Esophagus squamous epithelium (tissue), 5 donors: Measurements from ENCODE around the gene ASIC2. TPM values are rescaled to one million over a fixed set of nuclear protein-coding genes. Genes with fewer than 3 reads are reported as not detected.

Source experiments
- DNase-seq: peaks from one replicate; lab custom pipeline; 2025; lab: John Stamatoyannopoulos, UW
- H3K27ac ChIP-seq, 4 donors: fragments of 200-600 bp; sonication (generic); one replicate each; pipeline ENCODE4 v1.5.1; 2016 to 2019; ENCODE audit warnings: mild to moderate bottlenecking in 1 of 4
- H3K27me3 ChIP-seq, 4 donors: fragments of 200-600 bp; sonication (generic); 1 replicate in 3 of 4; 2 replicates in 1 of 4; pipeline versions ENCODE4 v1.5.1 to v1.6.0; 2017 to 2021; ENCODE audit warnings: antibody characterized with exemption in 1 of 4
- H3K36me3 ChIP-seq, 3 donors: fragments of 200-600 bp; sonication (generic); one replicate each; pipeline ENCODE4 v1.5.1; 2016 to 2019
- H3K4me1 ChIP-seq, 3 donors: fragments of 200-600 bp; sonication (generic); one replicate each; pipeline ENCODE4 v1.5.1; 2017 to 2019
- H3K4me3 ChIP-seq, 4 donors: fragments of 200-600 bp; sonication (generic); 1 replicate in 3 of 4; 2 replicates in 1 of 4; pipeline ENCODE4 v1.5.1; 2016 to 2019; ENCODE audit warnings: mild to moderate bottlenecking in 2 of 4, moderate library complexity in 1 of 4
- H3K9me3 ChIP-seq, 3 donors: fragments of 200-600 bp; sonication (generic); one replicate each; pipeline ENCODE4 v1.5.1; 2016 to 2019
- POLR2A ChIP-seq, 4 donors: fragments of 450-650 bp; IDR thresholded peaks; one replicate each; pipeline ENCODE4 v1.6.1; 2017; ENCODE audit warnings: antibody characterized with exemption in 4 of 4, mild to moderate bottlenecking in 4 of 4, moderate library complexity in 3 of 4
- WGBS, 2 donors: methylation state at CpG; one replicate each; pipeline ENCODE4 v1.1.5; 2018; 5-methylcytosine and 5-hydroxymethylcytosine counted together
- intact Hi-C: fragments of 100-400 bp; cut with DNase I; formaldehyde crosslinking; loops from one replicate; pipeline ENCODE4 v1.15.0; 2022
- total RNA-seq, 4 donors: library from RNA; depleted of rRNA; stranded (reverse); fragments of >200 nt; gene quantifications; one replicate each; pipeline ENCODE4 v1.1.0, GENCODE V29; 2016
- TF ChIP-seq, protein P1 (sequence below), 6 experiments: fragments of 450-650 bp in 4 of 6; fragments of 200-600 bp in 2 of 6; sonication (generic) in 2 of 6; IDR thresholded peaks; one replicate each; pipeline ENCODE4 v1.5.1; 2016 to 2019; ENCODE audit warnings: antibody characterized with exemption in 6 of 6, mild to moderate bottlenecking in 4 of 6, moderate library complexity in 4 of 6
- donor health status: DM: yes; HTN: yes; CAD: no.

Gene ASIC2
- total RNA-seq, 4 donors from 2014 or later: 0.29 TPM; not detected in 3

GRCh38 chr17:33049781-33050414, 243.2 kb downstream of the ASIC2 start:
- no peaks in the 10 kb centered on the region for H3K9me3 ChIP-seq
- no peaks in the 10 kb centered on the region for H3K36me3 ChIP-seq
- TF ChIP-seq, protein P1, sequence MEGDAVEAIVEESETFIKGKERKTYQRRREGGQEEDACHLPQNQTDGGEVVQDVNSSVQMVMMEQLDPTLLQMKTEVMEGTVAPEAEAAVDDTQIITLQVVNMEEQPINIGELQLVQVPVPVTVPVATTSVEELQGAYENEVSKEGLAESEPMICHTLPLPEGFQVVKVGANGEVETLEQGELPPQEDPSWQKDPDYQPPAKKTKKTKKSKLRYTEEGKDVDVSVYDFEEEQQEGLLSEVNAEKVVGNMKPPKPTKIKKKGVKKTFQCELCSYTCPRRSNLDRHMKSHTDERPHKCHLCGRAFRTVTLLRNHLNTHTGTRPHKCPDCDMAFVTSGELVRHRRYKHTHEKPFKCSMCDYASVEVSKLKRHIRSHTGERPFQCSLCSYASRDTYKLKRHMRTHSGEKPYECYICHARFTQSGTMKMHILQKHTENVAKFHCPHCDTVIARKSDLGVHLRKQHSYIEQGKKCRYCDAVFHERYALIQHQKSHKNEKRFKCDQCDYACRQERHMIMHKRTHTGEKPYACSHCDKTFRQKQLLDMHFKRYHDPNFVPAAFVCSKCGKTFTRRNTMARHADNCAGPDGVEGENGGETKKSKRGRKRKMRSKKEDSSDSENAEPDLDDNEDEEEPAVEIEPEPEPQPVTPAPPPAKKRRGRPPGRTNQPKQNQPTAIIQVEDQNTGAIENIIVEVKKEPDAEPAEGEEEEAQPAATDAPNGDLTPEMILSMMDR (IDR thresholded peaks at IDR 0.05): peak in 5 of 6 experiments; percentile 39 to 77 (median 64)
- no peak for TF ChIP-seq POLR2A (IDR thresholded peaks at IDR 0.05)
- WGBS, 2 donors: 48 to 49% methylated on average over 9 to 11 of the region's 11 CpGs
- H3K27me3 ChIP-seq: peaks cover 0 to 63% (median 0%) of the 10 kb centered on the region in 4 donors
- no peak for DNase-seq
- no peaks in the 10 kb centered on the region for H3K4me1 ChIP-seq
- no peak overlapping the region for H3K27ac ChIP-seq
- no peak overlapping the region for H3K4me3 ChIP-seq
- intact Hi-C loops: no loop called here

DNA sequence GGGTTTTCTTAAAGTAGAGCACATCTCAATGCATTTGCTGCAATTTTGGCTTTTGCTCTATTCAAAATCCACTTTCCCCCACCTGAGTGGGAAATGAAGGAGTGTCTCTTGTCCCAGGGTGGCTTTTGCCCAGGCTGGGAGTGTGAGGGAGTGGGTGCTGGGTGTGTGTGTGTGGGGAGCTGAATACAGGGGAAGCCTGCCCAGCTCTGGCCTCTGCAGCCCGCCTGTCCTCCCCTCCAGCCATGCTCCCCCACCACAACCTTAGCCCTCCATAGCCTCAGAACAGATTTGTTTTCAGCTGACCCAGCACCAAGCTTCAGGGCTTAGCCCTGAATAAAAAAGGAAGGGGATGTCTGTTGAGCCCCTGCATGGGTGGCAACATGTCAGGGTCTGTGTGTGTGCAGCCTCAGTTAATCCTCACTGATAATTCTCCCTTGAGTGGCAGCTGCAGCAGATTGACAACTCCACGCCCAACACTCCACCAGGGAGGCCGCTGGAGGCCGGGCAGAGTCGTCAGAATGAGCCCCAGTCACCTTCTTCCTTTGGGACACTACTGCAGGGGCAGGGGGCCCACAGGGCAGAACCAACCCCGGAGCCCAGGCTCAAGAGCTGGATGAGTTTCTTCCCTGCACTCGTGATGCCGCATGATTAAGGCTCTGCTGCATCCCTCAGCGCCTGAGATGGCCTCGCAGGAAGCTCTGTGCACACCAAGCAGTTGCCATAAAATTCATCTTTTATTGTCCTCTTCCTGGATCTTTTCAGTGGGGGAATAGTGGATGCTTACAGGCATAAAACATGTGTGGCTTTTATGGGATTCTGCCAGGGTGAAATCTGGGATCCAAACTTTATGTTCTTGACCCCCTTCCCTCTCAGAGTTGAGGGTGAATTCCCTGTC, 246.5 kb downstream of the ASIC2 start:
- Histone ChIP-seq H3K4me3 (no peak overlapping the region), H3K36me3 (no peaks in the 10 kb centered on the region), H3K9me3 (no peaks in the 10 kb centered on the region), H3K27me3 (peaks cover 0 to 43% (median 0%) of the 10 kb centered on the region in 4 donors), H3K4me1 (no peaks in the 10 kb centered on the region), H3K27ac (no peak overlapping the region)
- TF ChIP-seq, protein P1 (IDR thresholded peaks at IDR 0.05): no peak
- TF ChIP-seq POLR2A (IDR thresholded peaks at IDR 0.05): no peak
- 71 to 75% methylated on average over 8 to 9 of the region's 10 CpGs for WGBS, 2 donors
- intact Hi-C loops: no loop called here
- DNase-seq: no peak

- H3K4me3 ChIP-seq: no peak overlapping the region
- H3K27me3 ChIP-seq: peaks cover 0 to 43% (median 0%) of the 10 kb centered on the region in 4 donors
- no peaks in the 10 kb centered on the region for H3K4me1 ChIP-seq
- no peak overlapping the region for H3K27ac ChIP-seq
- no peak for DNase-seq
- H3K9me3 ChIP-seq: no peaks in the 10 kb centered on the region
- H3K36me3 ChIP-seq: no peaks in the 10 kb centered on the region
- intact Hi-C loops: no loop called here
- 86 to 89% methylated on average over 10 to 11 of the region's 11 CpGs for WGBS, 2 donors
- TF ChIP-seq, protein P1 (IDR thresholded peaks at IDR 0.05): no peak
- no peak for TF ChIP-seq POLR2A (IDR thresholded peaks at IDR 0.05)
Observed at GRCh38 chr17:33045216-33045615, 247.9 kb downstream of the ASIC2 start.

DNA sequence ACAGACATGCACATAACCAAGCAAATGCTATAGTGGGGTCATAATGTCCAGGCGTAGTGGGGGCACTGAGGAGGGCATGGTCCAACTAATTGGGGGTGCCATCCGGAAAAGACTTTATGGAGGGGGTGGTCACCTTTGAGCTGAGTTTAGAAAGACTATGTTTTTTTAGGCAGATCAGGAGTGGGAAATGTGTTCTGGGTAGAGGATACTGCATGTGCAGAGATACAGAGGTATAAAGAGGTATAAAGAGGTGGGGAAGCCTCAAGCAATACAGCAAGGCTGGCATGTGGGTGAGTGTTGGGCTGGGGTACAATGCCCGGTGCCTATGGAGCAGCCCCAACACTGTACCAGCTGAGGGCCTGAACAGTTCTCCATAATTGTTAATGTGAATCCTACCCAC, 248.3 kb downstream of the ASIC2 start:
- Histone ChIP-seq H3K27ac (no peak overlapping the region), H3K4me1 (no peaks in the 10 kb centered on the region), H3K4me3 (no peak overlapping the region), H3K36me3 (no peaks in the 10 kb centered on the region), H3K27me3 (peaks cover 0 to 41% (median 0%) of the 10 kb centered on the region in 4 donors), H3K9me3 (no peaks in the 10 kb centered on the region)
- intact Hi-C loops: no loop called here
- DNase-seq: no peak
- WGBS, 2 donors: 77 to 89% methylated on average over 3 of the region's 3 CpGs
- TF ChIP-seq POLR2A (IDR thresholded peaks at IDR 0.05): no peak
- TF ChIP-seq, protein P1 (IDR thresholded peaks at IDR 0.05): no peak

GRCh38 chr17:33040461-33040860, 252.6 kb downstream of the ASIC2 start:
- H3K4me3 ChIP-seq: no peak overlapping the region
- 36 to 55% methylated on average over 3 to 4 of the region's 4 CpGs for WGBS, 2 donors
- no peaks in the 10 kb centered on the region for H3K4me1 ChIP-seq
- no peak for DNase-seq
- H3K27ac ChIP-seq: no peak overlapping the region
- intact Hi-C loops: no loop called here
- no peaks in the 10 kb centered on the region for H3K9me3 ChIP-seq
- no peaks in the 10 kb centered on the region for H3K36me3 ChIP-seq
- peaks cover 0 to 46% (median 0%) of the 10 kb centered on the region in 4 donors for H3K27me3 ChIP-seq
- TF ChIP-seq, protein P1 (IDR thresholded peaks at IDR 0.05): no peak
- TF ChIP-seq POLR2A (IDR thresholded peaks at IDR 0.05): no peak
